MM.1S (cell line): Measurements from ENCODE around the gene BCL6.

Experiments used
- DNase-seq: peaks from one replicate; pipeline ENCODE4 v3.0.0-alpha.2; 2015
- H2AFZ ChIP-seq: fragments of 300-600 bp; sonication (generic); 2 replicates; pipeline ENCODE4 v1.6.0; 2016; ENCODE audit warnings: antibody characterized with exemption, low read length
- H3F3A ChIP-seq: fragments of 300-600 bp; sonication (generic); 2 replicates; pipeline ENCODE4 v1.6.1; 2016; ENCODE audit warnings: mild to moderate bottlenecking, antibody characterized with exemption, low read length, moderate library complexity, mixed read lengths; ENCODE audit not compliant: insufficient read depth
- H3K27ac ChIP-seq: fragments of 300-600 bp; sonication (generic); 2 replicates; pipeline ENCODE4 v1.5.1; 2016; ENCODE audit warnings: mild to moderate bottlenecking, low read length
- H3K27me3 ChIP-seq: fragments of 300-600 bp; sonication (generic); replicated peaks from 2 replicates; pipeline ENCODE4 v1.6.0; 2016; ENCODE audit warnings: low read length; ENCODE audit not compliant: insufficient read depth
- H3K36me3 ChIP-seq: fragments of 300-600 bp; sonication (generic); replicated peaks from 2 replicates; pipeline ENCODE4 v1.6.1; 2016; ENCODE audit warnings: mild to moderate bottlenecking, low read length, mixed read lengths; ENCODE audit not compliant: insufficient read depth
- H3K4me1 ChIP-seq: fragments of 300-600 bp; sonication (generic); 2 replicates; pipeline ENCODE4 v1.6.1; 2016; ENCODE audit warnings: low read length, mixed read lengths
- H3K4me2 ChIP-seq: fragments of 300-600 bp; sonication (generic); 2 replicates; pipeline ENCODE4 v1.6.0; 2016; ENCODE audit warnings: low read depth, low read length
- H3K4me3 ChIP-seq: fragments of 300-600 bp; sonication (generic); 2 replicates; pipeline ENCODE4 v1.5.1; 2016; ENCODE audit warnings: low read length, mixed read lengths
- H3K79me2 ChIP-seq: fragments of 300-600 bp; sonication (generic); 2 replicates; pipeline ENCODE4 v1.6.1; 2016; ENCODE audit warnings: mixed run types, low read length, mixed read lengths
- H3K9ac ChIP-seq: fragments of 300-600 bp; sonication (generic); 2 replicates; pipeline ENCODE4 v1.6.1; 2016; ENCODE audit warnings: low read length, mixed read lengths
- H3K9me2 ChIP-seq: fragments of 300-600 bp; sonication (generic); replicated peaks from 2 replicates; pipeline ENCODE4 v1.6.1; 2016; ENCODE audit warnings: mild to moderate bottlenecking, low read length, mixed read lengths; ENCODE audit not compliant: insufficient read depth
- H3K9me3 ChIP-seq: fragments of 300-600 bp; sonication (generic); replicated peaks from 2 replicates; pipeline ENCODE4 v1.6.1; 2016; ENCODE audit warnings: mild to moderate bottlenecking, low read length, mixed read lengths; ENCODE audit not compliant: insufficient read depth
- H4K20me1 ChIP-seq: fragments of 300-600 bp; sonication (generic); 2 replicates; pipeline ENCODE4 v1.6.1; 2016; ENCODE audit warnings: mild to moderate bottlenecking, low read length, moderate library complexity, mixed read lengths; ENCODE audit not compliant: insufficient read depth
- EZH2 ChIP-seq: fragments of 300-600 bp; sonication (generic); optimal IDR thresholded peaks from 2 replicates; pipeline ENCODE3; 2017; ENCODE audit warnings: low read depth, mild to moderate bottlenecking, antibody characterized with exemption, low read length, mixed read lengths
- EZH2phosphoT487 ChIP-seq: fragments of 300-600 bp; sonication (generic); IDR thresholded peaks from 2 replicates; pipeline ENCODE4 v1.6.1; 2018; ENCODE audit warnings: antibody characterized with exemption, low read length
- TF ChIP-seq, protein P1 (sequence below): fragments of 300-600 bp; sonication (generic); IDR thresholded peaks from 2 replicates; pipeline ENCODE4 v1.5.1; 2016; ENCODE audit warnings: antibody characterized with exemption, low read length, mixed read lengths

Gene BCL6

DNA sequence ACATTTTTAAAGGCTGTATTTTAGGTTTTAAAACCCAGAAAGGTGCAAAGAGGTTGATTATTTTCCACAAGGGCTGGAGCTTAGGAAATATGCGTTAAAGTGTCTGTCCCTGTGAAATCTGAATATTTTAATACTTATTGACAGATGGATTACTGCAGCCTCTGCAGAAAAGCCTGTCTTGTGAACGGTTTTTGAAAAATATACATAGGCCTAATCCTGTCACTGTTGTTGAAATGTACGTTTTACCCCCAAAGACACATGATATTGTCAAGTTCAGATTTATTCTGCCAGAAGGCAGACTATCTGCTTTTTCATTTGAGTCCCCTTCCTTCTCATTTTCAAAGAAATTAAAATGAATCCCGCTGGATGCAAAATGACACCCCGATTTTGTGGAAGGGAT is 2.2 kb upstream of the BCL6 start:
- TF ChIP-seq EZH2phosphoT487 (no peak), EZH2 (no peak)
- TF ChIP-seq, protein P1, sequence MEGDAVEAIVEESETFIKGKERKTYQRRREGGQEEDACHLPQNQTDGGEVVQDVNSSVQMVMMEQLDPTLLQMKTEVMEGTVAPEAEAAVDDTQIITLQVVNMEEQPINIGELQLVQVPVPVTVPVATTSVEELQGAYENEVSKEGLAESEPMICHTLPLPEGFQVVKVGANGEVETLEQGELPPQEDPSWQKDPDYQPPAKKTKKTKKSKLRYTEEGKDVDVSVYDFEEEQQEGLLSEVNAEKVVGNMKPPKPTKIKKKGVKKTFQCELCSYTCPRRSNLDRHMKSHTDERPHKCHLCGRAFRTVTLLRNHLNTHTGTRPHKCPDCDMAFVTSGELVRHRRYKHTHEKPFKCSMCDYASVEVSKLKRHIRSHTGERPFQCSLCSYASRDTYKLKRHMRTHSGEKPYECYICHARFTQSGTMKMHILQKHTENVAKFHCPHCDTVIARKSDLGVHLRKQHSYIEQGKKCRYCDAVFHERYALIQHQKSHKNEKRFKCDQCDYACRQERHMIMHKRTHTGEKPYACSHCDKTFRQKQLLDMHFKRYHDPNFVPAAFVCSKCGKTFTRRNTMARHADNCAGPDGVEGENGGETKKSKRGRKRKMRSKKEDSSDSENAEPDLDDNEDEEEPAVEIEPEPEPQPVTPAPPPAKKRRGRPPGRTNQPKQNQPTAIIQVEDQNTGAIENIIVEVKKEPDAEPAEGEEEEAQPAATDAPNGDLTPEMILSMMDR, result no peak
- Histone ChIP-seq H4K20me1 (no peaks in the 10 kb centered on the region), H3K9me3 (no peaks in the 10 kb centered on the region), H3K79me2 (no peaks in the 10 kb centered on the region), H3K4me1 (no peaks in the 10 kb centered on the region), H2AFZ (no peak overlapping the region), H3K9me2 (no peaks in the 10 kb centered on the region), H3K27me3 (peaks cover 16% of the 10 kb centered on the region), H3K4me2 (no peak overlapping the region), H3K4me3 (no peak overlapping the region), H3K27ac (no peak overlapping the region), H3F3A (peaks cover 11% of the 10 kb centered on the region), H3K9ac (no peak overlapping the region), H3K36me3 (no peaks in the 10 kb centered on the region)
- DNase-seq, result no peak

DNA sequence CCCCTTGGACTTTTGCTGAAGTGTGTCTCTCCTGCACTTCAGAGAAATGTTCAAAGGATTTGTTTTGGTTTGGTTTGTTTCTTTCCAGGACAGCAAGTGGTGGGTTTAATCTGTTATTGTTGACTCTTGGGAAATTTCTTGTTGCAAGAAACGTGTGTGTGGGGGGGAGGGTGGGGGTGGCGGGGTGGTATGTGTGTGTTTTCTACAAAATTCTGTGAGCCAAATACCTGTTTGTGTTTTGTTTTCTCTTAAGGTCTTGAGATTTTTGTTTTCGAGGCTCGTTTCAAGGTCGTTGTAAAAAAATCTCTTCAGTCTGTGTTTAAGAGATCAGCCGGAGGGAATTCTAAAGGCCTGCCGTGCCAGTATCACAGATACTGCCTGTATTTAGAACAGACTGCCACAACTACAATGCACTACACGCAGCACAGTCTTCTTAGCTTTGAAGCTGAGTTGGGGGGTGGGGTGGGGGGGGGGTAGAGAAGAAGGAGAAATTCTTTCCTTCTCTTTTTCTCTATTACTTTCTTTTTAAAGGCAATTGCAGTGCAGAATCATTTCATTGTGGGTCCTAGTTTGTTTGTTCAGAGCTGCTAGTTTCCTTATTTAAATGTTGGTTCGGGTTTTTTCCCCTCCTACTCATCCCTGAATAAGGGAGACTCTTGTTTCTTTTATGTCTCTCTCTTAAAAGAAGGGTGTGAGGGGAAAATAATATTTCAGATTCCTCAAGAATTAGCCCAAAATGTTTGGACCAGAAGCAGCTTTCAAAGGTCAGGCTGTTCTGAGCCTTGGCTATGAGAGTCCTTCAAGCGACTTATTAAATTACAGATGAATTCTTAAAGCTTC is 1.4 kb upstream of the BCL6 start:
- peaks cover 2% of the 10 kb centered on the region; the same call in 1 of the 2 replicates for H3K4me1 ChIP-seq

DNA sequence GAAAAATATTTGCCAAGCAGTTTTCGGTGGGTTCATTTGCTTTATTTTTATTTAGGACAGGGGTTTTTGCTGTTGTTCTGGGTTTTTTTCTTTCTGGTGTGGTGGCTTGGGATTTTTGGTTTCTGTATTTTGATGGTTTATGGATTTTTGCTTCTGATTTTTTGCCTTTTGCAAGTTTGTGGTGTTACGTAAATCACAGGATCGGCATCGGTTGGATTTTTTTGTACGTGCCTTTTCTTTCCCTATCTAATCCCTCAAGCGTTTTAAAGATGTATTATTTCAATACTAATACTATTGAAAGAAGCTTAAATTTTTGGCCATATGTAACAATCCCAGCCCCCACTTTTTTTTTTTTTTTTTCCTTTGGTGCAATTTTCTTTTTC is 782 bp upstream of the BCL6 start:
- H3K27ac ChIP-seq, result no peak overlapping the region
- peaks cover 11% of the 10 kb centered on the region for H3F3A ChIP-seq
- H3K9me3 ChIP-seq, result no peaks in the 10 kb centered on the region
- H3K9me2 ChIP-seq, result no peaks in the 10 kb centered on the region
- H3K9ac ChIP-seq, result no peak overlapping the region
- H3K4me1 ChIP-seq, result peaks cover 3% of the 10 kb centered on the region; the same call in 1 of the 2 replicates
- H3K27me3 ChIP-seq, result peaks cover 23% of the 10 kb centered on the region
- H2AFZ ChIP-seq, result peak overlapping the region; percentile 86
- peak overlapping the region; percentile 92 for H3K4me2 ChIP-seq
- no peaks in the 10 kb centered on the region for H3K79me2 ChIP-seq
- no peaks in the 10 kb centered on the region for H3K36me3 ChIP-seq
- DNase-seq, result no peak
- no peaks in the 10 kb centered on the region for H4K20me1 ChIP-seq
- TF ChIP-seq, protein P1, result no peak
- no peak for TF ChIP-seq EZH2phosphoT487
- TF ChIP-seq EZH2, result no peak
- peak overlapping the region; percentile 65 for H3K4me3 ChIP-seq

More for the DNA sequence above, 1.4 kb upstream of the BCL6 start:
- Histone ChIP-seq H3K9me2 (no peaks in the 10 kb centered on the region), H3K9ac (no peak overlapping the region), H3K27me3 (peaks cover 22% of the 10 kb centered on the region), H3K9me3 (no peaks in the 10 kb centered on the region), H4K20me1 (no peaks in the 10 kb centered on the region), H3K79me2 (no peaks in the 10 kb centered on the region), H3F3A (peaks cover 11% of the 10 kb centered on the region), H3K4me2 (no peak overlapping the region), H2AFZ (no peak overlapping the region), H3K27ac (no peak overlapping the region), H3K4me3 (no peak overlapping the region), H3K36me3 (no peaks in the 10 kb centered on the region)
- no peak for TF ChIP-seq EZH2phosphoT487
- no peak for TF ChIP-seq EZH2
- TF ChIP-seq, protein P1, result no peak
- no peak for DNase-seq
